T follicular helper cell (primary cell): ENCODE measurements around the gene DTL.

ENCODE experiments used
- DNase-seq: peaks from one replicate; pipeline ENCODE4 v3.0.0-alpha.2; 2020; ENCODE audit warnings: low read depth

DTL gene

DNA sequence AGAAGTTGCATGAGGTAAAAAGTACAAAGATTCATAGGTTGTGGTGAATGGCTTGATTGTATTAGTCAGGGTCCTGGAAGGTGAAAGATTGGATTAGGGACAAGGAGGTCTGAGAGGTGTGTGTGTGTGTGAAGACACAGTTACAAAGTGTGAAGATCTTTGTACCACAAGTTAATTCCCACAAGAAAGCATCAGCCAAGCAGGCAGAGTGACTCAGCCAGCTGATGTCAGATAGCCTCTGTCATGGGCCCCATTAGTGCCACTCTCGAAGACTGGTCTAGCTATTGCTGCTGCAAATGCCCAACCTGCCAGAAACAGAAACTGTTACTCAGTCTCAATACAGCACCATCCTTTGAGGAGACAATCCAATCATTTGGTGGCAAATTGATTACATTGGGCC lies 96.5 kb downstream of the DTL start:
- DNase-seq: no peak

DNA sequence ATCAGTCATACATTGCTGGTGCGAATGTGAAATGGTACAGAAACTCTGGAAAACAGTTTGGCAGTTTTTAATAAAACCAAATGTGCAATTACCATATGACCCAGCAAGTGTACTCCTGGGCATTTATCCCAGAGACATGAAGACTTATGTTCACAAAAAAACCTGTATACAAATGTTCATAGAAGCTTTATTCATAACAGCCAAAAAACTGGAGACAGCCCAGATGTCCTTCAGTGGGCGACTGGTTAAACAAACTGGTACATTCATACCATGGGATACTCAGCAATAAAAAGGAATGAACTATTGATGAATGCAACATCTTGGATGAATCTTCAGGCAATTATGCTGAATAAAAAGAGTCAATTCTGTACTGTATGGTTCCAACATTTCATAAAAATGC lies 97.8 kb downstream of the DTL start:
- no peak for DNase-seq

DNA sequence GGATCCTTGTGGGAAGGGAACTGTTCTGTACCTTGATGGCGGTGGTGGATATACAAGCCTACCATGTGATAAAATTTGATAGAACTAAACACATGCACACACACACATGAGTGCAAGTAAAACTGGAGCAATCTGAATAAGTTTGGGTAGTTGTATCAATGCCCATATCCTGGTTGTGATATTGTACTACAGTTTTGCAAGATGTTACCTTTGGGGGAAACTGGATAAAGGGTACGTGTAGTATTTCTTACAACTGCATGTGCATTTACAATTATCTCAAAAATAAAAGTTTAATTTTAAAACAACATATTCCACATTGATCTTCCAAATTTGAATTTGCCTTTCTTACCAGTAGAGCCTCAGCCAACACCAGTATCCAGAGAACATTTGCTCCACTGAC lies 99.6 kb downstream of the DTL start:
- no peak for DNase-seq

DNA sequence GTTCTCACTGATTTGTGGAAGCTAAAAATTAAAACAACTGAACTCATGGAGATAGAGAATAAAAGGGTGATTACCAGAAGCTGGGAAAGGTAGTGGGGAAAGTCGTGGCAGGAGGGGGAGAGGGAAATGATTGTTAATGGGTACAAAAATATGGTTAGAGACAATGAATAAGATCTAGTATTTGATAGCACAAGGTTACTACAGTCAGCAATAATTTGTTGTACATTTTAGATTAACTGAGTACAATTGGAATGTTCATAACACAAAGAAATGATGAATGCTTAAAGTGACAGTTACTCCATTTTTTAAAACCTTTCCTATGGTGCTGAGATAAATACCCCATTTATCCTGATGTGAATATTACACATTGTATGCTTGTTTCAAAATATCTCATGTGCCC lies 102.3 kb downstream of the DTL start:
- DNase-seq: no peak

DNA sequence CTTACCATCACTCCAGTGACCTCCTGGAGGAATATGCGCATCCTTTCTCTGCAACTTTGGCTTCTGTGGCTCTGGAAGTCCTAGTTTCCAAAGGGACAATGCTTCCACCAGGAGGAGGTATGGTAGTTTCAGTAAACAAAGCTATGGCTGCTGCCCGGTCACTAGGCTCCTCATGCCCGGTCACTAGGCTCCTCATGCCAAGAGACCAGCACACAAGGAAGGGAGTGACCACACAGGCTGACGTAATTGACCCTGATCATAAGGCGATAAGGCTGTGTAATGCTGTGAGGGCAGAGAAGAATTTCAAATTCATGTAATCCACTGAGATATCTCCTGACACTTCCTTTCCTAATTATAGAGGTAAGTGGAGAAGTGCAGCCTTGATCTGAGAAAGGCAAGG lies 102.9 kb downstream of the DTL start:
- DNase-seq: no peak

DNA sequence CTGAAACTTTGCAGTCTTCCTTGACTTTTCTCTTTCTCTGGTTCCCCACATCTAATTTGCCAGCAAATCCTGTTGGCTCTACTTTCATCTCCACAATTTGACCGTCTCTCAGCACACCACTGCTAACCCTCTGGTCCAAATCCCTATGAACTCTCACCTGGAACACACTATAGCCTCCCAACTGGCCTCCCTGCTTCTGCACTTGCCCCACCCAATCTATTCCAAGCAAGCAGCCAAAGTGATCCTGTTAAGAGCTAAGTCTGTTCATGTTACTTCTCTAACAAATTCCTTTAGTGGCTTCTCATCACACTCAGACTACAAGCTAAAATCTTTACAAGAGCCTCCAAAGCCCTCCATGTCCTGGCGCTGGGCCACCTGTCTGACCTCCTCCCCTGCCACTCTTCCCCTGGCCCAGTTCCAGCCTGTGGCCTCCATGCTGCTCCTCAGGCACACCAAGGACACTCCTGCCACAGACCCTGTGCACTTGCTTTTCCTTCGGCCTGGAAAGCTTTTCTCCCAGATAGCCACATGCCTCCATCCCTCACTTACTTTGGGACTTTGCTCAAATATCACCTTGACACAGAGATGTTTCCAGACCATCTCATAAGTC lies 104.1 kb downstream of the DTL start:
- DNase-seq: no peak

DNA sequence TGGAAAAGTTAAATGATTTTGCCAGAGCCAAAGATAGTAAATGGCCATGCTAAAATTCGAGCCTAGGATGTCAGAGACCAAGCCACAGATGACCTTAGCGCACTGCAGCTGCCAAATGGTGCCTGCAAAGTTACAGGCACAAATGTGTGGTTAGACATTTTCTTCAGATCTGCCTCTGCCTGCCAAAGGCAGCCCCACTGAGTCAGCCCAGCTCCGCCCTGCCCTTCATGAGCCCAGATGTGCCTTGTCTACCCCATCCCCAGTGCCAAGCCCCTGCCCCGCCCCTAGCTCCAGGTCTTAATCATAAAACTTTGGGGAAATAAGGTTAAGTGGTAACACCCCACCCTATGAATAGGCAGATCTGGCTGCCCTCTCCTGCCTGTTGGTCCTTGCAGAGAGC lies 105.9 kb downstream of the DTL start:
- DNase-seq: no peak

DNA sequence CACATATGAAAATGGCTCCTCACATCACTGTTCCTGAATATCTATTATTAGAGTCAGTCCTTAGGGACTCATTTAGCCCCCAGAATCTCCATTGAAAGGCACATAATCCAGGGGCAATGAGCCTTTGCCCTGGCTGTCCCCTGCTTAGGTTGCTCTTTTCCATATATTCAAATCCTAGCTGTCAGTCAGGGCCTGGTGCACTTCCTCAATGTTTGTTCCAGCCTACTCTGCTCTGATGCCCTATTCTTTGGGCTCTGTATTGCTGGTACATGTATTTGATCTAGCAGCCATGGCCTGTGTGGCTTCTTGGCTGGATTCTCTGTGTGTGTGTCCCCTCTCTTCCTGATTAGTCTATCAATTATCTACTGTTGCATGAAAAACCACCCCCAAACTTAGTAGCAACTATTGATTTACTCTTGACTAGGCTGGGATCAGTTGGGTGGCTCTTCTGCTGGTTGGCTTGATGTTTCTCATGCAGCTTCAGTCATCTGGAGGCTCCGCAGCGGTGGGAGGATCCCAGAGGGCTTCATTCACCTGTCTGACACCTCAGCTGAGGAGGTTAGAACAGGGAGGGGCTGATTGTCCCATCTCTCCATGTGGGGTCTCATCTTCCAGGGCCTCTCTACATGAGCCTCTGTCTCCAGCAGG lies 107.5 kb downstream of the DTL start:
- no peak for DNase-seq

DNA sequence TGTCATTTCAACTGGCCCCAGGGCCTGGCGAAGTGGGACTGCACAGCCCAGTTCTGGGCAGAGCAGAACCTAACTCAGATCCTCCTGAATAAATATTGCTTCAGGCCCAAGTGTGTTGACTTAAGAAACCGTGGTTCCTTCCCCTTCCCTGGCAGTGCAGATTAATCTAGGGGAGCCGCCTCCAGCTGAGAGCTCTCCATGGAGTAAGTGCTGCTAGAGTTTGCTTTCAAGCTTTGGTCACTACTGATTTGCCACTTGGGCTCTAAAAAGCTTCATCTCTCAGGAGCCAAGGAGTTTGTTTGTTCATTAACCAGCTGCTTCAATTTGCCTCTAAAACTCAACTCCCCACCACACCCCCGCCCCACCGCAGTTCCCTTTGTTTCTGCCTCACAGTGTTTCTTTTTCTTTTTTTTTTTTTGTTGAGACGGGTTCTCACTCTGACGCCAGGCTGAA lies 112.1 kb downstream of the DTL start:
- DNase-seq: no peak

DNA sequence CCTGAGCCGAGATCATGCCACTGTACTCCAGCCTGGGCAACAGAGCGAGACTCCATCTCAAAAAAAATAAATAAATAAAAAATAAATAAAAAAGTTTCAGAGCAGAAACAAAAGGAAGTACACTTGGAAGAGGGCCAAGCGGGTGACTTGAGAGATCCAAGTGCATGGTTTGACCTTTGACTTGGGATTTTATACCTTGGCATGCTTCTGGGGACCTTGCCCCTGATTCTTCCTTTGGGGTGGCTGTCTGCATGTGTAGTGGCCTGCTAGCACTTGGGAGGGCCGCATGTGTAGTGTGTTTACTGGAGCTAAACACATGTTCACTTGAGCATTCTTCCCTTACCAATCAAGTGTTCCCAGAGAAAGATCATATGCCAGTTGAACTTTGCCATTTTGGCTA lies 114.0 kb downstream of the DTL start:
- DNase-seq: no peak

DNA sequence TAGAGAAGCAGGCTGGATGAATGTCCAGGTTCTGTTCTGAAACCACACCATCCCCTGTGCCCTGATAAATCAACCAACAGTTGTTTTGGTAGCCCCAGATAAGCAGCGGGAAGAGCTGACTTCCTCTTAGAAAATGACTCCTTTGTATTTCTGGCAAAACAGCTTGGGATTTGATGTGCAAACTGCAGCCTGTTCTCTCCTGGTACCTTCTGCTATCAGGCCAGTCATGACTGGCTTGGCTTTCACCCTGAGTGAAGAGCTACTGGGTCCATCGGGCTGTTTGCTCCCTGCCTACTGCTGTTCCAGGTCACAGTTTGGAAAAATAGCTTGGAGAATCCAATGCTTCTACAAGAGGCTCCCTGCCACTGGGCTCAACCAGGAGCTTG lies 116.8 kb downstream of the DTL start:
- no peak for DNase-seq

DNA sequence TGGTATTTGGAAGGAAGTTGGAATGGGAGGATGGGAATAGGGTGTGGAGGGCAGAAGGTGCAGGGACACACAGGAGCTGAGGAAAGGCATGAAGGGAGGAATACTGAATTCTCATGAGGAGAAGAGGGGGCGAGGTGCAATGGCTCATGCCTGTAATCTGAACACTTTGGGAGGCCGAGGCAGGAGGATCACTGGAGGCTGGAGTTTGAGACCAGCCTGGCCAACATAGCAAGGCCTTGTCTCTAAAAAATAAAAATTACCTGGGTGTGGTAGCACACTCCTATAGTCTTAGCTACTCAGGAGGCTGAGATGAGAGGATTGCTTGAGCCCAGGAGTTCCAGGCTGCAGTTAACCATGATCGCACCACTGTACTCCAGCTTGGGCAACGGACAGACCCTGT lies 117.3 kb downstream of the DTL start:
- no peak for DNase-seq

DNA sequence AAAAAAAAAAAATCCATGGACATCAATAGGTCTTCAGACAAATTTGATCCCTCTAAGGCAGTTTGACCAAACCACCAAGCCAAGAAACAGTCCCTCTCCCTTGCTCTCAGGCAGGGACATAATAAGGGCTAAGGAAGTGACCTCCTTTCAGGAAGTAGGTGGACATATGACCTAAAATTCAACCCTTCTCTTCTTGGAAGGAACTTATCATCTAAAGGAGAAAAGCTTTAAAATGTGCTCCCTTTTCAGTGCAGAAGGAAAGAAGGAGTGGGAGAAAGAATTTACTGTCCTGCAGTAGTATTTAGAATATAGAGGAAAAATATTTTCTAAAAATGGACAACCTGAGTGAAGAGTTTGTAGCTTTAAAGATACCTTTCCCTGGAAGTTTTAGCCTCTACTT lies 118.1 kb downstream of the DTL start:
- DNase-seq: no peak
